ENCODE measurements around the gene PCSK9.

DNA sequence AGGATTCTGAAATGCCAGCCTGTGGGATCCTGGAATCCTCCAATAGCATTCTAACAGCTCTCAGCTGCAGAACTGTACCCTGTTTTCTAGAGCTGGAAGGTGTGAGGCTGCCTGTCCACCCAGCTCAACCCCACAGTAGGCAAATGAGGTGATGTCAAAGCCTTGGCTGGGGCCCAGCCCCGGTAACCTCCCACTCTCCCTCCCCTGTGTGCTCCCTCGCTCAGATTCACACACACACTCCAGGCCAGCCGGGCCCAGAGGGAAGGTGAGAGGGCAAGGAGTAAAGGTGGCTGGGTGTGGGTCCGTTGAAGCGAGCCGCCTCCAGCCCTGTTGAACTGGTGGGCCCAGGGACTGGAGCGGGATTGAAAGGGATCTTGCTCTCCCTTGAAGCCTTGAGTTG lies 40.7 kb upstream of the PCSK9 start, which contains the start of gene BSND:
- TF ChIP-seq, protein P1, sequence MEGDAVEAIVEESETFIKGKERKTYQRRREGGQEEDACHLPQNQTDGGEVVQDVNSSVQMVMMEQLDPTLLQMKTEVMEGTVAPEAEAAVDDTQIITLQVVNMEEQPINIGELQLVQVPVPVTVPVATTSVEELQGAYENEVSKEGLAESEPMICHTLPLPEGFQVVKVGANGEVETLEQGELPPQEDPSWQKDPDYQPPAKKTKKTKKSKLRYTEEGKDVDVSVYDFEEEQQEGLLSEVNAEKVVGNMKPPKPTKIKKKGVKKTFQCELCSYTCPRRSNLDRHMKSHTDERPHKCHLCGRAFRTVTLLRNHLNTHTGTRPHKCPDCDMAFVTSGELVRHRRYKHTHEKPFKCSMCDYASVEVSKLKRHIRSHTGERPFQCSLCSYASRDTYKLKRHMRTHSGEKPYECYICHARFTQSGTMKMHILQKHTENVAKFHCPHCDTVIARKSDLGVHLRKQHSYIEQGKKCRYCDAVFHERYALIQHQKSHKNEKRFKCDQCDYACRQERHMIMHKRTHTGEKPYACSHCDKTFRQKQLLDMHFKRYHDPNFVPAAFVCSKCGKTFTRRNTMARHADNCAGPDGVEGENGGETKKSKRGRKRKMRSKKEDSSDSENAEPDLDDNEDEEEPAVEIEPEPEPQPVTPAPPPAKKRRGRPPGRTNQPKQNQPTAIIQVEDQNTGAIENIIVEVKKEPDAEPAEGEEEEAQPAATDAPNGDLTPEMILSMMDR (conservative IDR thresholded peaks at IDR 0.05), result no peak
- TF ChIP-seq ZFX (IDR thresholded peaks at IDR 0.05), result no peak
